GM12801 (cell line): Measurements from ENCODE around the gene FURIN.

Experiments
- CTCF ChIP-seq: IDR thresholded peaks from one replicate; pipeline ENCODE4 v1.5.1; 2011; ENCODE audit warnings: control low read depth; ENCODE audit not compliant: insufficient read length; ENCODE audit errors: extremely low read depth

Gene FURIN

GRCh38 chr15:90839187-90840071 lies 29.0 kb upstream of the FURIN start:
- no peak for TF ChIP-seq CTCF

- TF ChIP-seq CTCF, result no peak
These were observed 28.1 kb upstream of the FURIN start for GRCh38 chr15:90840157-90840855.

GRCh38 chr15:90840954-90841353 lies 27.4 kb upstream of the FURIN start:
- TF ChIP-seq CTCF, result no peak

GRCh38 chr15:90844696-90845095 lies 23.7 kb upstream of the FURIN start:
- no peak for TF ChIP-seq CTCF

- no peak for TF ChIP-seq CTCF
These were observed 23.0 kb upstream of the FURIN start for GRCh38 chr15:90845201-90845949.

DNA sequence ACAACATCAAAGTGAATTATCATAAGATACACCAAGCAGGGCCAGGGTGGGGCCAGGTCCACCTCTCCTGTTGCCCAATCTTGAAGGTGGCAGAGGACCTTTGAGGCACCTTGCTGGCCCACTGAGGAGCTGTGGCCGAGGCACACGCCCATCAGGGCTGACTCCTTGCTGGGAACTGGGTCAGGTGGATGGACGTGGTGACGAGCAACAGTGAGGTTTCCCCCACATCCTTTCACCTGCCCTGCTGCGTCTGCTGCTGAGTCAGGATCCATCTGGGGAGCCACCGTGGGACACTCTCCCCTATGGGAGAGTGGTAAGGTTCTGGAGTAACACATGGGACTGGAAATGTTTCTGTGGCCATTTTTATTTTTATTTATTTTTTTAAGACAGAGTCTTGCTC lies 17.3 kb upstream of the FURIN start:
- TF ChIP-seq CTCF, result no peak

- no peak for TF ChIP-seq CTCF
These were observed 16.4 kb upstream of the FURIN start for GRCh38 chr15:90851940-90852339.
